Ureter (tissue), 1 donor: Measurements from ENCODE around the gene SFXN3. TPM values are rescaled to one million over a fixed set of nuclear protein-coding genes. Genes with fewer than 3 reads are reported as not detected.

Experiments
- DNase-seq: peaks from one replicate; pipeline ENCODE4 v3.0.0-alpha.2; 2020; ENCODE audit warnings: low spot score
- total RNA-seq: library from RNA; stranded (reverse); gene quantifications from one replicate; pipeline ENCODE4 v1.2.4, GENCODE V29; 2023
- donor health status: DM: yes; HTN: yes; CAD: no.

SFXN3 gene
- total RNA-seq: 36.8 TPM

GRCh38 chr10:101031128-101031795 is at the start of gene SFXN3, which contains the start of gene PDZD7:
Gene SFXN3 (plus strand): TSS chr10:101031234. CDS start chr10:101034695, 3,461 bp downstream.
Gene PDZD7 (minus strand): TSS chr10:101031129. CDS start chr10:101030219, 910 bp downstream.
- peak; percentile 96 for DNase-seq

GRCh38 chr10:100982916-100983830 is 47.9 kb upstream of the SFXN3 start:
- DNase-seq: no peak

- peak; percentile 23 for DNase-seq
These were observed 47.0 kb upstream of the SFXN3 start for GRCh38 chr10:100983868-100984671.

- no peak for DNase-seq
These were observed 46.3 kb upstream of the SFXN3 start for GRCh38 chr10:100984672-100985177.

- no peak for DNase-seq
These were observed 45.7 kb upstream of the SFXN3 start for GRCh38 chr10:100985336-100985735.

- DNase-seq: no peak
These were observed 44.4 kb upstream of the SFXN3 start for GRCh38 chr10:100986623-100986951.

- peak; percentile 87 for DNase-seq
These were observed 43.9 kb upstream of the SFXN3 start, which contains the start of the genes MRPL43 and TWNK for GRCh38 chr10:100986952-100987684. Gene MRPL43 (minus strand): TSS chr10:100987497. CDS start chr10:100987443, 54 bp downstream. Gene TWNK (plus strand): TSS chr10:100987543. CDS start chr10:100988211, 668 bp downstream.

GRCh38 chr10:100987685-100988049 is 43.4 kb upstream of the SFXN3 start:
- no peak for DNase-seq

- no peak for DNase-seq
These were observed 42.9 kb upstream of the SFXN3 start for GRCh38 chr10:100988166-100988565.

GRCh38 chr10:100989088-100989487 is 41.9 kb upstream of the SFXN3 start:
- no peak for DNase-seq

- DNase-seq: no peak
These were observed 36.9 kb upstream of the SFXN3 start for GRCh38 chr10:100993986-100994708.

GRCh38 chr10:100995181-100995580 is 35.9 kb upstream of the SFXN3 start:
- no peak for DNase-seq

GRCh38 chr10:100996678-100997359 is 34.2 kb upstream of the SFXN3 start:
- DNase-seq: no peak

GRCh38 chr10:100997360-100998182 is 33.5 kb upstream of the SFXN3 start:
- peak; percentile 84 for DNase-seq

GRCh38 chr10:100998183-100998990 is 32.6 kb upstream of the SFXN3 start:
- peak; percentile 91 for DNase-seq

- DNase-seq: peak; percentile 85
These were observed 31.9 kb upstream of the SFXN3 start for GRCh38 chr10:100998991-100999741.

GRCh38 chr10:100999742-101000126 is 31.3 kb upstream of the SFXN3 start, which contains the start of gene LZTS2:
Gene LZTS2 (plus strand): TSS chr10:100999808. CDS start chr10:101002539, 2,731 bp downstream.
- DNase-seq: no peak
